ENCODE results near the gene TAF11L2.
"Not testable (repeated sequence)": the region's sequence is repeated elsewhere in the genome, so short reads cannot be mapped to it uniquely, and the experiment has no call there.

TAF11L2 gene

GRCh38 chr5:17526504-17526903, 28.5 kb downstream of the TAF11L2 start:
- peak; percentile 4 for DNase-seq (ENCODE audit: low spot score)

DNA sequence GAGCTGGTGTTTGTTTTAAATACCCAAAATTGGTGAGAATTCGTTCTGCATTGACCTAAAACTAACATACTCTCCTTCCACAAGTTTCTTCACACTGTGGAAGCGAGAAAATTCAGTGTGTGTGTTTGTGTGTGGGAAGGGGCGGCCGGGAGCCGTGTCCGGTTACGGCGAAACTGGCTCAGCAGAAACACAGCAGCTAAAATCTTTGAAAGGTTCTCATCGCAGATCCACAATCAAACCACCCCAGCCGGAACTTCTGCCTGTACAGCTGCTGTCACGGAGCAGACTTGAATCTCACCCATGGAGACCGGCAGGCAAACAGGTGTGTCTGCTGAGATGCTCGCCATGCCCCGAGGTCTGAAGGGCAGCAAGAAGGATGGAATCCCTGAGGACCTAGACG, 30.3 kb downstream of the TAF11L2 start, which contains the start of gene TAF11L6:
TAF11L6 (plus strand) TSS at position 301 of the 400 bp plus-strand sequence.
- not testable (repeated sequence) for DNase-seq (ENCODE audit: low spot score)
